Dermis blood vessel endothelial cell (primary cell): ENCODE measurements around the gene ERVH48-1. TPM values are rescaled to one million over a fixed set of nuclear protein-coding genes. Genes with fewer than 3 reads are reported as not detected.
"Not testable (repeated sequence)": the region's sequence is repeated elsewhere in the genome, so short reads cannot be mapped to it uniquely, and the experiment has no call there.

Experiments
- DNase-seq: peaks from one replicate; pipeline ENCODE4 v3.0.0; 2010
- total RNA-seq: library from RNA; depleted of rRNA; stranded (reverse); fragments of >200 nt; gene quantifications from 2 replicates; pipeline ENCODE4 v1.2.3, GENCODE V29; 2014

ERVH48-1 gene
- total RNA-seq, 1 donor from 2014 or later: not detected

GRCh38 chr21:42903817-42904216 lies 21.6 kb downstream of the ERVH48-1 start:
- DNase-seq: no peak

- no peak for DNase-seq
These were observed 25.0 kb downstream of the ERVH48-1 start for GRCh38 chr21:42900446-42900845.

GRCh38 chr21:42892931-42893755 lies 32.3 kb downstream of the ERVH48-1 start, which contains the start of gene NDUFV3:
TSS of gene NDUFV3 (plus strand) at chr21:42893309. CDS start at chr21:42893334, 25 bp downstream.
- DNase-seq: peak; percentile 99

- DNase-seq: no peak
These were observed 32.9 kb downstream of the ERVH48-1 start for GRCh38 chr21:42892582-42892930.

GRCh38 chr21:42887326-42887725 lies 38.1 kb downstream of the ERVH48-1 start:
- DNase-seq: no peak

GRCh38 chr21:42883921-42884320 lies 41.5 kb downstream of the ERVH48-1 start:
- DNase-seq: no peak

- no peak for DNase-seq
These were observed 45.1 kb downstream of the ERVH48-1 start for GRCh38 chr21:42880352-42880751.

GRCh38 chr21:42878993-42879787 lies 46.2 kb downstream of the ERVH48-1 start, which contains the start of gene WDR4:
TSS of gene WDR4 (minus strand) at chr21:42879539. CDS start at chr21:42879495, 44 bp downstream.
- DNase-seq: peak; percentile 99

- DNase-seq: no peak
These were observed 46.8 kb downstream of the ERVH48-1 start for GRCh38 chr21:42878678-42878992.

- not testable (repeated sequence) for DNase-seq
These were observed 49.6 kb downstream of the ERVH48-1 start for GRCh38 chr21:42875811-42876210.

GRCh38 chr21:42873096-42873495 lies 52.3 kb downstream of the ERVH48-1 start:
- no peak for DNase-seq

GRCh38 chr21:42868196-42868595 lies 57.2 kb downstream of the ERVH48-1 start:
- DNase-seq: no peak

Other genes with a start within 250 kb of the ERVH48-1 start
- gene WDR4, start 46.1 kb downstream of the ERVH48-1 start, total RNA-seq: 16.3 and 21.7 TPM in 2 replicates
- gene NDUFV3, start 32.3 kb downstream of the ERVH48-1 start, total RNA-seq: 46.9 and 57.0 TPM in 2 replicates
- 7.8 and 17.9 TPM in 2 replicates for gene PKNOX1, start 48.9 kb upstream of the ERVH48-1 start, total RNA-seq
- 0.85 and 41.2 TPM in 2 replicates for gene CBS, start 150.2 kb upstream of the ERVH48-1 start, total RNA-seq
- 23.0 and 48.2 TPM in 2 replicates for gene U2AF1, start 181.9 kb upstream of the ERVH48-1 start, total RNA-seq
- not detected in 2 replicates for gene CRYAA, start 243.4 kb upstream of the ERVH48-1 start, total RNA-seq